A549 (cell line): ENCODE data around the gene OR11H6. TPM values are rescaled to one million over a fixed set of nuclear protein-coding genes. Genes with fewer than 3 reads are reported as not detected.

ENCODE experiments used
- ATAC-seq, 2 experiments: fragments of 200-7000 bp in 1 of 2; fragments of >200 bp in 1 of 2; cut with Nextera tagmentation in 1 of 2; cut with Tn5 transposase in 1 of 2; 3 replicates each; pipeline versions ENCODE4 v1.8.0 to v1.9.1; 2018 to 2020; ENCODE audit warnings: mild to moderate bottlenecking in 1 of 2, moderate library complexity in 1 of 2
- CTCF ChIA-PET: fragments of 300-600 bp; sonication (Branson Sonifier 250); formaldehyde crosslinking; extraction: SDS; loops from one replicate; lab custom pipeline; 2021; ENCODE audit warnings: antibody characterized with exemption, inconsistent platforms; lab: Yijun Ruan, JAX
- POLR2A ChIA-PET: fragments of 350-600 bp; formaldehyde crosslinking; extraction: SDS; loops from one replicate; lab custom pipeline; 2021; ENCODE audit warnings: antibody characterized with exemption, inconsistent platforms; lab: Yijun Ruan, JAX
- DNase-seq, 2 experiments: peaks; one replicate each; pipeline versions ENCODE4 v3.0.0 to v3.0.0-alpha.2; 2011 to 2016; ENCODE audit warnings: low read depth in 1 of 2, low spot score in 1 of 2
- FAIRE-seq: peaks from 2 replicates; lab custom pipeline; 2011; peaks lifted over from hg19 to GRCh38; lab: Jason Lieb, UNC
- H3K27ac ChIP-seq, 2 experiments: fragments of >200 bp; sonication (Bioruptor Twin); formaldehyde crosslinking; 3 replicates each; pipeline ENCODE4 v1.5.1; 2016 to 2017
- H3K4me1 ChIP-seq: fragments of >200 bp; sonication (Bioruptor Twin); formaldehyde crosslinking; 3 replicates; pipeline ENCODE4 v1.6.1; 2016
- H3K4me2 ChIP-seq: fragments of >200 bp; sonication (Bioruptor Twin); formaldehyde crosslinking; 3 replicates; pipeline ENCODE4 v1.6.1; 2016
- H3K4me3 ChIP-seq: fragments of >200 bp; sonication (Bioruptor Twin); formaldehyde crosslinking; 3 replicates; pipeline ENCODE4 v1.5.1; 2016
- H3K9me3 ChIP-seq: fragments of >200 bp; sonication (Bioruptor Twin); formaldehyde crosslinking; 3 replicates; pipeline ENCODE4 v1.6.1; 2016
- CBX2 ChIP-seq: fragments of 200-600 bp; sonication (generic); IDR thresholded peaks from 2 replicates; pipeline ENCODE4 v1.6.1; 2016; ENCODE audit warnings: low read depth, mild to moderate bottlenecking, borderline replicate concordance
- CBX8 ChIP-seq: fragments of 200-600 bp; sonication (generic); IDR thresholded peaks from 2 replicates; pipeline ENCODE4 v1.6.1; 2016
- GATA3 ChIP-seq: IDR thresholded peaks from 2 replicates; pipeline ENCODE4 v1.6.1; 2012; ENCODE audit warnings: borderline replicate concordance
- HEYL ChIP-seq: fragments of 250-450 bp; sonication (Bioruptor Pico); IDR thresholded peaks from 2 replicates; pipeline ENCODE4 v1.8.0; 2021; ENCODE audit warnings: mild to moderate bottlenecking, moderate library complexity
- HOXA7 ChIP-seq: fragments of 250-450 bp; sonication (Bioruptor Pico); IDR thresholded peaks from 2 replicates; pipeline ENCODE4 v1.5.0; 2020; ENCODE audit warnings: mild to moderate bottlenecking, moderate library complexity
- JUNB ChIP-seq: fragments of >200 bp; sonication (Bioruptor Twin); formaldehyde crosslinking; IDR thresholded peaks from 2 replicates; pipeline ENCODE4 v1.6.1; 2016
- KDM1A ChIP-seq: fragments of 200-600 bp; sonication (generic); IDR thresholded peaks from 2 replicates; pipeline ENCODE4 v1.6.1; 2016; ENCODE audit warnings: low read depth, mild to moderate bottlenecking
- KDM5A ChIP-seq: fragments of 200-600 bp; sonication (generic); IDR thresholded peaks from 2 replicates; pipeline ENCODE4 v1.6.1; 2016; ENCODE audit warnings: antibody characterized with exemption, mild to moderate bottlenecking
- NFE2L2 ChIP-seq: fragments of 150-350 bp; conservative IDR thresholded peaks from 2 replicates; pipeline ENCODE4 v1.6.1; 2014; ENCODE audit warnings: low read length
- NPAS2 ChIP-seq: fragments of 250-450 bp; sonication (Bioruptor Pico); IDR thresholded peaks from 2 replicates; pipeline ENCODE4 v1.8.0; 2022; ENCODE audit warnings: mild to moderate bottlenecking, moderate library complexity, borderline replicate concordance
- NR3C1 ChIP-seq: fragments of >200 bp; sonication (Bioruptor Twin); formaldehyde crosslinking; IDR thresholded peaks from 3 replicates; pipeline ENCODE4 v1.6.1; 2017
- PHF8 ChIP-seq: fragments of 200-600 bp; sonication (generic); IDR thresholded peaks from 2 replicates; pipeline ENCODE4 v1.6.1; 2016; ENCODE audit warnings: low read depth, mild to moderate bottlenecking, antibody characterized with exemption, moderate library complexity, borderline replicate concordance
- POLR2A ChIP-seq: IDR thresholded peaks from 2 replicates; pipeline ENCODE4 v1.6.1; 2012; ENCODE audit warnings: mild to moderate bottlenecking, low read length
- POLR2AphosphoS2 ChIP-seq: conservative IDR thresholded peaks from 2 replicates; pipeline ENCODE4 v1.6.1; 2012; ENCODE audit warnings: low read length, improper control_type of control experiment, inconsistent platforms
- RAD21 ChIP-seq, 2 experiments: fragments of >200 bp in 1 of 2; sonication (Bioruptor Twin) in 1 of 2; formaldehyde crosslinking in 1 of 2; IDR thresholded peaks in 1 of 2; conservative IDR thresholded peaks in 1 of 2; 2 replicates in 1 of 2; 3 replicates in 1 of 2; pipeline ENCODE4 v1.6.1; 2012 to 2018; ENCODE audit warnings: inconsistent platforms in 1 of 2
- ZNF302 ChIP-seq: fragments of 250-450 bp; sonication (Bioruptor Pico); IDR thresholded peaks from 2 replicates; pipeline ENCODE4 v1.9.0; 2021; ENCODE audit warnings: inconsistent platforms, mild to moderate bottlenecking, moderate library complexity
- ZSCAN20 ChIP-seq: fragments of 250-450 bp; sonication (Bioruptor Pico); IDR thresholded peaks from 2 replicates; pipeline ENCODE4 v1.8.0; 2022; ENCODE audit warnings: mild to moderate bottlenecking, moderate library complexity
- WGBS: methylation state at CpG from one replicate; pipeline ENCODE4 v1.1.6; 2017; ENCODE audit errors: missing lambda C conversion rate; 5-methylcytosine and 5-hydroxymethylcytosine counted together
- polyA plus RNA-seq, 4 experiments: library from polyadenylated mRNA; depleted of rRNA in 3 of 4; stranded (reverse); fragments of >200 nt; fragmentation: RNase III in 1 of 4; extraction: RNeasy Plus Mini Kit Qiagen cat#74134 plus additional on column Dnase treatment in 1 of 4; gene quantifications; 2 replicates in 3 of 4; 3 replicates in 1 of 4; pipeline ENCODE4 v1.2.3, GENCODE V29; 2011 to 2017
- TF ChIP-seq, protein P1 (sequence below): fragments of 450-650 bp; IDR thresholded peaks from 2 replicates; pipeline ENCODE4 v1.6.1; 2014; ENCODE audit warnings: antibody characterized with exemption
- TF ChIP-seq, protein P2 (sequence below): fragments of >200 bp; sonication (Bioruptor Twin); formaldehyde crosslinking; IDR thresholded peaks from 2 replicates; pipeline ENCODE4 v1.6.1; 2016
- TF ChIP-seq, protein P3 (sequence below): fragments of 250-450 bp; sonication (Bioruptor Pico); IDR thresholded peaks from 2 replicates; pipeline ENCODE4 v1.5.0; 2021; ENCODE audit warnings: mild to moderate bottlenecking, moderate library complexity, borderline replicate concordance
- TF ChIP-seq, protein P4 (sequence below): fragments of 150-350 bp; IDR thresholded peaks from 2 replicates; pipeline ENCODE4 v1.6.1; 2014; ENCODE audit warnings: low read depth, mild to moderate bottlenecking, low read length
- TF ChIP-seq, protein P5 (sequence below): fragments of 250-450 bp; sonication (Bioruptor Pico); IDR thresholded peaks from 2 replicates; pipeline ENCODE4 v1.5.0; 2020; ENCODE audit warnings: low read depth, mild to moderate bottlenecking, moderate library complexity

Gene OR11H6
- polyA plus RNA-seq, 2 of the 4 experiments (the other 2 are of a cell fraction) = not detected

DNA sequence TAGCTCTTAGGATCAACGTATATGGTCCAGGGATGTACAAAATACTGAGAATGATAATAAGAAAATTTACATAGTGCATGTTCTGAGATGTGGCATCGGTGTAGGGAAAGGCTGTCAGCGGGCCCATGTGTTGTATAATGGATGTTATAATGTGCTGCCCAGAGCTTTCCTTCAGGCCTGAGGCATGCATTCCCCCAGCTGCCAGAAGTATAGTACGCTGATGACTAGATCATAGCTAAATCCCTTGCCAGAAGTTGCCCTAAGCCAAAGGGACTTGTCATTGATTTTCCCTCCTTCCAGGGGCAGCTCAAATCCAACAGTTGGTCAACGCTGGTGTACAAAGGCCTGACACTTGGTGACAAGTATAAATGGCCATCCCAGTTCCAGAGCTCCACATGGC lies 39.3 kb upstream of the OR11H6 start:
- CTCF ChIA-PET = interaction anchor here (0.7 kb wide), 1 partner anchor 22 kb away, joined by 3 read pairs; no protein-coding TSS in a partner anchor
- 29% methylated on average over 5 of the region's 5 CpGs for WGBS
- ATAC-seq (no peak), DNase-seq (no peak), FAIRE-seq (no peak)
- POLR2A ChIA-PET = no interaction called here
- H3K4me2 ChIP-seq = no peak overlapping the region
- no peak for TF ChIP-seq HOXA7 (CRISPR knock-in tag)
- no peak for TF ChIP-seq HEYL (CRISPR knock-in tag)
- no peak for TF ChIP-seq NPAS2
- TF ChIP-seq, protein P1, sequence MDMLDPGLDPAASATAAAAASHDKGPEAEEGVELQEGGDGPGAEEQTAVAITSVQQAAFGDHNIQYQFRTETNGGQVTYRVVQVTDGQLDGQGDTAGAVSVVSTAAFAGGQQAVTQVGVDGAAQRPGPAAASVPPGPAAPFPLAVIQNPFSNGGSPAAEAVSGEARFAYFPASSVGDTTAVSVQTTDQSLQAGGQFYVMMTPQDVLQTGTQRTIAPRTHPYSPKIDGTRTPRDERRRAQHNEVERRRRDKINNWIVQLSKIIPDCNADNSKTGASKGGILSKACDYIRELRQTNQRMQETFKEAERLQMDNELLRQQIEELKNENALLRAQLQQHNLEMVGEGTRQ = no peak
- no peak for TF ChIP-seq POLR2AphosphoS2
- TF ChIP-seq, protein P2, sequence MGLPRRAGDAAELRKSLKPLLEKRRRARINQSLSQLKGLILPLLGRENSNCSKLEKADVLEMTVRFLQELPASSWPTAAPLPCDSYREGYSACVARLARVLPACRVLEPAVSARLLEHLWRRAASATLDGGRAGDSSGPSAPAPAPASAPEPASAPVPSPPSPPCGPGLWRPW = no peak
- TF ChIP-seq GATA3 = no peak
- TF ChIP-seq NFE2L2 = no peak
- TF ChIP-seq CBX2 = no peak
- no peak for TF ChIP-seq RAD21 (conservative IDR thresholded peaks at IDR 0.05 in 1 of 2, IDR thresholded peaks at IDR 0.05 in 1 of 2)
- TF ChIP-seq PHF8 = no peak
- TF ChIP-seq ZNF302 = no peak
- no peak for TF ChIP-seq POLR2A
- TF ChIP-seq, protein P3, sequence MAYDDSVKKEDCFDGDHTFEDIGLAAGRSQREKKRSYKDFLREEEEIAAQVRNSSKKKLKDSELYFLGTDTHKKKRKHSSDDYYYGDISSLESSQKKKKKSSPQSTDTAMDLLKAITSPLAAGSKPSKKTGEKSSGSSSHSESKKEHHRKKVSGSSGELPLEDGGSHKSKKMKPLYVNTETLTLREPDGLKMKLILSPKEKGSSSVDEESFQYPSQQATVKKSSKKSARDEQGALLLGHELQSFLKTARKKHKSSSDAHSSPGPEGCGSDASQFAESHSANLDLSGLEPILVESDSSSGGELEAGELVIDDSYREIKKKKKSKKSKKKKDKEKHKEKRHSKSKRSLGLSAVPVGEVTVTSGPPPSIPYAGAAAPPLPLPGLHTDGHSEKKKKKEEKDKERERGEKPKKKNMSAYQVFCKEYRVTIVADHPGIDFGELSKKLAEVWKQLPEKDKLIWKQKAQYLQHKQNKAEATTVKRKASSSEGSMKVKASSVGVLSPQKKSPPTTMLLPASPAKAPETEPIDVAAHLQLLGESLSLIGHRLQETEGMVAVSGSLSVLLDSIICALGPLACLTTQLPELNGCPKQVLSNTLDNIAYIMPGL = no peak
- TF ChIP-seq KDM1A = no peak
- TF ChIP-seq, protein P4, sequence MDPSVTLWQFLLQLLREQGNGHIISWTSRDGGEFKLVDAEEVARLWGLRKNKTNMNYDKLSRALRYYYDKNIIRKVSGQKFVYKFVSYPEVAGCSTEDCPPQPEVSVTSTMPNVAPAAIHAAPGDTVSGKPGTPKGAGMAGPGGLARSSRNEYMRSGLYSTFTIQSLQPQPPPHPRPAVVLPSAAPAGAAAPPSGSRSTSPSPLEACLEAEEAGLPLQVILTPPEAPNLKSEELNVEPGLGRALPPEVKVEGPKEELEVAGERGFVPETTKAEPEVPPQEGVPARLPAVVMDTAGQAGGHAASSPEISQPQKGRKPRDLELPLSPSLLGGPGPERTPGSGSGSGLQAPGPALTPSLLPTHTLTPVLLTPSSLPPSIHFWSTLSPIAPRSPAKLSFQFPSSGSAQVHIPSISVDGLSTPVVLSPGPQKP = no peak
- no peak for TF ChIP-seq ZSCAN20 (CRISPR knock-in tag)
- no peak for TF ChIP-seq CBX8
- TF ChIP-seq JUNB = no peak
- no peak for TF ChIP-seq KDM5A
- no peaks in the 10 kb centered on the region for H3K9me3 ChIP-seq
- no peak overlapping the region for H3K27ac ChIP-seq
- H3K4me3 ChIP-seq = no peak overlapping the region
- H3K4me1 ChIP-seq = no peaks in the 10 kb centered on the region

DNA sequence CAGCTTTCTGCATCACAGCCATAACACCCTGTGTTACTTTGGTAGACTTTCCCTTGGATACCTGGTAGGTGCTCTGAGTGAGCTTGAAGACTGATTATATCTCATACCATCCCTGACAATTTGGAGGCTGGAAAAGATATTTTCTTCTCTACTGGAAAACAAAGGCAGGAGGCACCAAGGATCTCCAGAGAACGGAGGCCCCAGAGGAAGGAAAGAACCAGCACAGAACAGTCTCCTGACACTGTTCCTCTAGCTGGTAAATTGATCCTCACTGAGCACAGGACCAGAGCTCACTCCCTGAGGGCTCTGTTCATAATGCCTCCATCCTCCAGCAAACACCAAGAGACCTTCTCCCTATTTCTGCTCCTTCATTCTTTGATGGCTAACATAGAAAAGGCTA lies 32.9 kb upstream of the OR11H6 start, which contains the start of gene OR11G2:
OR11G2 (plus strand) TSS at position 301 of the 400 bp plus-strand sequence. CDS start 6,542 bp downstream, outside the sequence.
- ATAC-seq = no peak
- Histone ChIP-seq H3K4me3 (no peak within 1 kb of the TSS), H3K4me1 (no peaks in the 10 kb centered on the region), H3K4me2 (no peak within 1 kb of the TSS), H3K27ac (no peak within 1 kb of the TSS), H3K9me3 (no peaks in the 10 kb centered on the region)
- no peak for FAIRE-seq
- TF ChIP-seq, protein P5, sequence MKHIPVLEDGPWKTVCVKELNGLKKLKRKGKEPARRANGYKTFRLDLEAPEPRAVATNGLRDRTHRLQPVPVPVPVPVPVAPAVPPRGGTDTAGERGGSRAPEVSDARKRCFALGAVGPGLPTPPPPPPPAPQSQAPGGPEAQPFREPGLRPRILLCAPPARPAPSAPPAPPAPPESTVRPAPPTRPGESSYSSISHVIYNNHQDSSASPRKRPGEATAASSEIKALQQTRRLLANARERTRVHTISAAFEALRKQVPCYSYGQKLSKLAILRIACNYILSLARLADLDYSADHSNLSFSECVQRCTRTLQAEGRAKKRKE (CRISPR knock-in tag) = no peak
- no peak for TF ChIP-seq NR3C1
- 0% methylated on average over 1 of the region's 1 CpG for WGBS
- ChIA-PET CTCF (no interaction called here), POLR2A (no interaction called here)
- DNase-seq = no peak
